Activated naive CD8-positive, alpha-beta T cell treated with anti-CD3 and anti-CD28 coated beads, Interleukin-2, amount 10 ng/mL, durations not matched to agents 7 days and 5 days (primary cell): ENCODE measurements around the gene ZFAND3. TPM values are rescaled to one million over a fixed set of nuclear protein-coding genes. Genes with fewer than 3 reads are reported as not detected.
A peak's percentile ranks its signal among the peaks of the same experiment; 100 is the strongest.

Source experiments
- ATAC-seq: fragments of 150-1000 bp; cut with Tn5 transposase; one replicate; pipeline ENCODE4 v1.10.0; 2021; ENCODE audit warnings: low read depth, moderate library complexity
- POLR2A ChIA-PET: fragments of 350-600 bp; sonication (Branson Sonifier 250); formaldehyde crosslinking; loops from one replicate; lab custom pipeline; 2021; ENCODE audit warnings: antibody characterized with exemption; lab: Charles Lee
- DNase-seq: peaks from one replicate; pipeline ENCODE4 v3.0.0; 2021
- H3K27ac Mint-ChIP-seq: one replicate; pipeline ENCODE4 v1.8.0; 2022; ENCODE audit warnings: mild to moderate bottlenecking, mixed read lengths
- H3K27me3 Mint-ChIP-seq: one replicate; pipeline ENCODE4 v1.8.0; 2022; ENCODE audit warnings: mild to moderate bottlenecking, moderate library complexity, mixed read lengths
- H3K36me3 Mint-ChIP-seq: one replicate; pipeline ENCODE4 v1.8.0; 2021; ENCODE audit warnings: mild to moderate bottlenecking, mixed read lengths
- H3K4me1 Mint-ChIP-seq: one replicate; pipeline ENCODE4 v1.8.0; 2021; ENCODE audit warnings: mixed read lengths
- H3K4me3 Mint-ChIP-seq: one replicate; pipeline ENCODE4 v1.8.0; 2022; ENCODE audit warnings: mild to moderate bottlenecking, moderate library complexity, mixed read lengths
- H3K9me3 Mint-ChIP-seq: one replicate; pipeline ENCODE4 v1.8.0; 2021; ENCODE audit warnings: mixed read lengths
- total RNA-seq, 2 experiments: library from RNA; stranded (reverse); gene quantifications; one replicate each; pipeline ENCODE4 v1.2.3, GENCODE V29; 2021

The ZFAND3 gene
- total RNA-seq, 2 experiments from 2014 or later, result 35.7 to 36.3 TPM

- DNase-seq (no peak), ATAC-seq (no peak)
- Mint-ChIP-seq H3K9me3 (no peaks in the 10 kb centered on the region), H3K4me1 (peaks cover 9% of the 10 kb centered on the region), H3K36me3 (peaks cover 18% of the 10 kb centered on the region), H3K27me3 (no peaks in the 10 kb centered on the region), H3K27ac (no peak overlapping the region), H3K4me3 (no peak overlapping the region)
- POLR2A ChIA-PET, result no interaction called here
Measured at GRCh38 chr6:37916675-37917074, 97.1 kb downstream of the ZFAND3 start.

GRCh38 chr6:37917566-37917965 is 98.0 kb downstream of the ZFAND3 start:
- POLR2A ChIA-PET, result no interaction called here
- ATAC-seq (no peak), DNase-seq (no peak)
- peaks cover 8% of the 10 kb centered on the region for H3K4me1 Mint-ChIP-seq
- H3K4me3 Mint-ChIP-seq, result no peak overlapping the region
- H3K27me3 Mint-ChIP-seq, result no peaks in the 10 kb centered on the region
- H3K27ac Mint-ChIP-seq, result no peak overlapping the region
- peaks cover 18% of the 10 kb centered on the region for H3K36me3 Mint-ChIP-seq
- H3K9me3 Mint-ChIP-seq, result no peaks in the 10 kb centered on the region

GRCh38 chr6:37919417-37920157 is 100.1 kb downstream of the ZFAND3 start:
- no peaks in the 10 kb centered on the region for H3K27me3 Mint-ChIP-seq
- H3K9me3 Mint-ChIP-seq, result no peaks in the 10 kb centered on the region
- POLR2A ChIA-PET, result no interaction called here

GRCh38 chr6:37920667-37921066 is 101.1 kb downstream of the ZFAND3 start:
- Mint-ChIP-seq H3K27me3 (no peaks in the 10 kb centered on the region), H3K36me3 (peaks cover 14% of the 10 kb centered on the region), H3K27ac (no peak overlapping the region), H3K9me3 (no peaks in the 10 kb centered on the region), H3K4me3 (no peak overlapping the region), H3K4me1 (peaks cover 12% of the 10 kb centered on the region)
- ATAC-seq (no peak), DNase-seq (no peak)
- POLR2A ChIA-PET, result no interaction called here

More at GRCh38 chr6:37919417-37920157, 100.1 kb downstream of the ZFAND3 start:
- ATAC-seq (no peak), DNase-seq (no peak)
- Mint-ChIP-seq H3K4me1 (peaks cover 14% of the 10 kb centered on the region), H3K4me3 (no peak overlapping the region), H3K36me3 (peaks cover 15% of the 10 kb centered on the region), H3K27ac (no peak overlapping the region)

- DNase-seq (no peak), ATAC-seq (no peak)
- Mint-ChIP-seq H3K4me3 (no peak overlapping the region), H3K9me3 (no peaks in the 10 kb centered on the region), H3K27me3 (no peaks in the 10 kb centered on the region), H3K4me1 (peaks cover 13% of the 10 kb centered on the region), H3K27ac (no peak overlapping the region), H3K36me3 (peaks cover 15% of the 10 kb centered on the region)
- POLR2A ChIA-PET, result no interaction called here
Measured at GRCh38 chr6:37922563-37922962, 103.0 kb downstream of the ZFAND3 start.

GRCh38 chr6:37923514-37923913 is 104.0 kb downstream of the ZFAND3 start:
- POLR2A ChIA-PET, result interaction anchor here (0.6 kb wide), 1 partner anchor 624 kb away, joined by 3 read pairs; no protein-coding TSS in a partner anchor
- H3K27me3 Mint-ChIP-seq, result no peaks in the 10 kb centered on the region
- H3K9me3 Mint-ChIP-seq, result no peaks in the 10 kb centered on the region
- peaks cover 13% of the 10 kb centered on the region for H3K4me1 Mint-ChIP-seq
- no peak overlapping the region for H3K4me3 Mint-ChIP-seq
- peaks cover 15% of the 10 kb centered on the region for H3K36me3 Mint-ChIP-seq
- H3K27ac Mint-ChIP-seq, result no peak overlapping the region
- no peak for DNase-seq
- ATAC-seq, result no peak

GRCh38 chr6:37926661-37927060 is 107.1 kb downstream of the ZFAND3 start:
- H3K27ac Mint-ChIP-seq, result no peak overlapping the region
- no peaks in the 10 kb centered on the region for H3K9me3 Mint-ChIP-seq
- POLR2A ChIA-PET, result no interaction called here
- peaks cover 13% of the 10 kb centered on the region for H3K36me3 Mint-ChIP-seq
- ATAC-seq, result no peak
- no peak for DNase-seq
- no peak overlapping the region for H3K4me3 Mint-ChIP-seq
- H3K4me1 Mint-ChIP-seq, result peaks cover 9% of the 10 kb centered on the region
- H3K27me3 Mint-ChIP-seq, result no peaks in the 10 kb centered on the region

- Mint-ChIP-seq H3K36me3 (peaks cover 14% of the 10 kb centered on the region), H3K4me1 (peaks cover 7% of the 10 kb centered on the region), H3K4me3 (no peak overlapping the region), H3K27me3 (no peaks in the 10 kb centered on the region), H3K9me3 (no peaks in the 10 kb centered on the region), H3K27ac (no peak overlapping the region)
- ATAC-seq (no peak), DNase-seq (no peak)
- POLR2A ChIA-PET, result no interaction called here
Measured at GRCh38 chr6:37928217-37928616, 108.7 kb downstream of the ZFAND3 start.

GRCh38 chr6:37930288-37930971 is 110.9 kb downstream of the ZFAND3 start:
- Mint-ChIP-seq H3K36me3 (peaks cover 17% of the 10 kb centered on the region), H3K27ac (no peak overlapping the region), H3K4me1 (peaks cover 2% of the 10 kb centered on the region), H3K27me3 (no peaks in the 10 kb centered on the region), H3K9me3 (no peaks in the 10 kb centered on the region), H3K4me3 (no peak overlapping the region)
- POLR2A ChIA-PET, result no interaction called here
- ATAC-seq (no peak), DNase-seq (no peak)

- no peaks in the 10 kb centered on the region for H3K27me3 Mint-ChIP-seq
- peaks cover 16% of the 10 kb centered on the region for H3K36me3 Mint-ChIP-seq
- H3K4me1 Mint-ChIP-seq, result peaks cover 4% of the 10 kb centered on the region
- ATAC-seq (no peak), DNase-seq (no peak)
- POLR2A ChIA-PET, result no interaction called here
- H3K4me3 Mint-ChIP-seq, result no peak overlapping the region
- H3K27ac Mint-ChIP-seq, result no peak overlapping the region
- no peaks in the 10 kb centered on the region for H3K9me3 Mint-ChIP-seq
Measured at GRCh38 chr6:37931066-37931465, 111.5 kb downstream of the ZFAND3 start.

GRCh38 chr6:37934276-37934675 is 114.7 kb downstream of the ZFAND3 start:
- no peaks in the 10 kb centered on the region for H3K9me3 Mint-ChIP-seq
- H3K4me3 Mint-ChIP-seq, result no peak overlapping the region
- DNase-seq (no peak), ATAC-seq (no peak)
- no peaks in the 10 kb centered on the region for H3K27me3 Mint-ChIP-seq
- POLR2A ChIA-PET, result interaction anchor here (0.7 kb wide), 3 partner anchors 12 to 1213 kb away, joined by 3 to 4 read pairs (median 4); no protein-coding TSS in a partner anchor
- no peak overlapping the region for H3K27ac Mint-ChIP-seq
- peaks cover 24% of the 10 kb centered on the region for H3K36me3 Mint-ChIP-seq
- peaks cover 17% of the 10 kb centered on the region for H3K4me1 Mint-ChIP-seq

- POLR2A ChIA-PET, result no interaction called here
- H3K4me3 Mint-ChIP-seq, result peak overlapping the region; percentile 8
- peaks cover 17% of the 10 kb centered on the region for H3K4me1 Mint-ChIP-seq
- no peak overlapping the region for H3K27ac Mint-ChIP-seq
- DNase-seq (no peak), ATAC-seq (no peak)
- H3K9me3 Mint-ChIP-seq, result no peaks in the 10 kb centered on the region
- H3K36me3 Mint-ChIP-seq, result peaks cover 23% of the 10 kb centered on the region
- H3K27me3 Mint-ChIP-seq, result no peaks in the 10 kb centered on the region
Measured at GRCh38 chr6:37936150-37936549, 116.6 kb downstream of the ZFAND3 start.

GRCh38 chr6:37936906-37937305 is 117.4 kb downstream of the ZFAND3 start:
- H3K9me3 Mint-ChIP-seq, result no peaks in the 10 kb centered on the region
- peak; percentile 65 for ATAC-seq
- peak overlapping the region; percentile 8 for H3K4me3 Mint-ChIP-seq
- POLR2A ChIA-PET, result interaction anchor here (0.7 to 1.2 kb wide), 3 partner anchors 36 to 587 kb away, joined by 4 read pairs; no protein-coding TSS in a partner anchor
- H3K4me1 Mint-ChIP-seq, result peaks cover 17% of the 10 kb centered on the region
- DNase-seq, result no peak
- no peaks in the 10 kb centered on the region for H3K27me3 Mint-ChIP-seq
- no peak overlapping the region for H3K27ac Mint-ChIP-seq
- H3K36me3 Mint-ChIP-seq, result peaks cover 22% of the 10 kb centered on the region

- POLR2A ChIA-PET, result no interaction called here
- H3K9me3 Mint-ChIP-seq, result no peaks in the 10 kb centered on the region
- ATAC-seq (no peak), DNase-seq (no peak)
- peaks cover 19% of the 10 kb centered on the region for H3K36me3 Mint-ChIP-seq
- peaks cover 24% of the 10 kb centered on the region for H3K4me1 Mint-ChIP-seq
- H3K27me3 Mint-ChIP-seq, result no peaks in the 10 kb centered on the region
- H3K27ac Mint-ChIP-seq, result no peak overlapping the region
- H3K4me3 Mint-ChIP-seq, result no peak overlapping the region
Measured at GRCh38 chr6:37938909-37939308, 119.4 kb downstream of the ZFAND3 start.
